LNCAP (cell line): ENCODE results near the gene COL6A2.

ENCODE experiments used
- CTCF ChIP-seq: fragments of 450-650 bp; IDR thresholded peaks from 2 replicates; pipeline ENCODE4 v1.5.1; 2017; ENCODE audit warnings: mild to moderate bottlenecking

Gene COL6A2

GRCh38 chr21:46079352-46080170 is 18.4 kb upstream of the COL6A2 start:
- TF ChIP-seq CTCF, result no peak

DNA sequence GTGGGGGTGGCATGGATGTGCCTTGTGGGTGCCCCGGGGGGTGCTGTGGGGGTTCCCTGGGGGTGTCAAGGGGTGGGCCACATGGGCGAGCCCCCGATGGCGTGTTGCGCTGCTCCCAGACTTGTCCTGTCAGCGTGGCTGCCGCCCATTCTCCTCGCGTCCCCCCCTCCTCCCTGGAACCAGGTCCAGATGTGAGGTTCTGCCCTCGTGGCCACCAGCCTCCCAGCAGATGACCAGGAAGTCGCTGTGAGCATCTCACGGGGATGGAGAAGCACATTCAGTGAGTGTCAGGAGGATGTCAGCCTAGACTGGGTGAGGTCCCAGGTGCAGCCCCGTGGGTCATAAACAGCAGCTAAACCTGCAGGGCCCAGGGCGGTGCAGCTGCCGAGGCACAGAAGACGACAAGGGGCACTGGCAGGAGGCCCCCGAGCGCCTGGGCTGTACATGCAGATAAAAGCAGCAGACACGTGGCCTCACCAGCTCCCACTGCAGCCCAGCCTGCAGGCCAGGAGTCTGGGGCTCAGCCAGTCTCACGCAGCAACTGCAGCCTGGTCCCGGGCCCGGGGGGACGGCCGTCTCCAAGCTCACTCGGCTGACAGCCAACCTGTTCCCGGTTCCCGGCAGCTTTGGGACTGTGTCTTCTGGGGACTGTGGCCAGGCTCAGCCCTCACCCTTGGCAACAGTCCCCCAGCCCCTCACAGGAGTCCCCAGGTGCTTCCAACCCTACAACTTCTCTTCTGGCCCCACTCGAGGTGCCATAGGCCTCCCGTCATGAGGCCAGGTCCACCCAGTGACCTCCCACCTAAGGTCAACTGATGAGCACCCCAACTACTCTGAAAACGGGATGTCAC is 17.5 kb upstream of the COL6A2 start:
- no peak for TF ChIP-seq CTCF

DNA sequence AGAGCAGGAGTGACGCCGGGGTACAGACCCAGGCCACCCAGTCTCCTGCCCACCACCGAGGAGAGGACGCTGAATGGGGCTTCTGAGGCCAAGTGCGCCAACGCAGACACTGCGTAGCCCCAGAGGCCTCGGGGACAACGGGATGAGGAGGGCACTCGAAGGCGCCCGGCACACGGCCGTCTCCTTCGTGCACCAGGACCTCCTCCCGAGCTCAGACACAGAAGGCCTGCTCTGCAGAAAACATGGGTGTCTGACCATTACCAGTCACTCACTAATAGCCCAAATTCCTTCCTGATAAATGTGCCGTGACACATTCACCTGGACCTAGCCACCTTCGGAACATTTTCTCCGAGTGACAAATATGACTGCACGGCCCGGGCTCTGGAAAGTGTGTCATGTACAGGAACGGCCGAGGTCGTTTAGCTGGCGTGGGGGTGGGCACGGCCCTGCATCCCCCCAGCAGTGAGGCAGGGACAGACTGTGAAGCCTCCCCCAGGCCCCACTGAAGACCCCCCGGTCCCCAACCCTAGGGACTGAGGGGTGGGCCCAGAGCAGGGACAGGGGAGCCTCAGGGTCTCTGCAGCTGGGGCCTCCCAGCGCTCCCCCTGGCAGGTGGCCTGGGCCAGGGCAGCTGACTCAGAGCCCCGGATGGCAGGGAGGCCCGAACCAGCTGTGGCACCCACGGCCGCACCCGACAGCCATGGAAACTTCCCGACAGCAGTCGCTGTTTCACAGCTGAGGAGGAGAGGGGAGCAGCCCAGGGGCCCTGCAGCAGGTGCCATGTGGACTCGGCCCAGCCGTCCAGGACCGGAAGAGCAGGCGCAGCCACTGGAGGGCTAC is 16.7 kb upstream of the COL6A2 start:
- no peak for TF ChIP-seq CTCF

- no peak for TF ChIP-seq CTCF
These were observed 15.8 kb upstream of the COL6A2 start for GRCh38 chr21:46081862-46082712.

- no peak for TF ChIP-seq CTCF
These were observed 15.3 kb upstream of the COL6A2 start for GRCh38 chr21:46082713-46082962.

GRCh38 chr21:46082963-46083790 is 14.7 kb upstream of the COL6A2 start:
- TF ChIP-seq CTCF, result no peak
